Measurements from ENCODE around the gene PRKCA.

GRCh38 chr17:66750781-66751543, 448.5 kb downstream of the PRKCA start:
- TF ChIP-seq POLR2A (IDR thresholded peaks at IDR 0.05; ENCODE audit: low read length) (no peak), CTCF (IDR thresholded peaks at IDR 0.05) (no peak), MYC (IDR thresholded peaks at IDR 0.05; ENCODE audit: borderline replicate concordance, low read length) (no peak)
